Lung (tissue), 12 donors: ENCODE data around the gene LMF1. TPM values are rescaled to one million over a fixed set of nuclear protein-coding genes. Genes with fewer than 3 reads are reported as not detected.

Source experiments
- ATAC-seq: fragments of 200-7000 bp; cut with Tn5 transposase; one replicate; pipeline ENCODE4 v1.9.1; 2020; ENCODE audit warnings: moderate number of reproducible peaks; ENCODE audit not compliant: insufficient read depth, low FRiP score
- DNase-seq, 3 donors: peaks; one replicate each; pipeline ENCODE4 v3.0.0-alpha.2; 2013 to 2017
- H3K27ac ChIP-seq, 2 donors: one replicate each; pipeline ENCODE4 v1.5.1; 2013; ENCODE audit warnings: mild to moderate bottlenecking in 2 of 2, moderate library complexity in 2 of 2, control low read depth in 1 of 2, inconsistent platforms in 1 of 2, low read depth in 1 of 2, low read length in 1 of 2
- H3K27me3 ChIP-seq, 3 donors: one replicate each; pipeline ENCODE4 v1.5.1; 2013; ENCODE audit warnings: low read length in 2 of 3; ENCODE audit not compliant: control insufficient read depth in 3 of 3, insufficient read depth in 3 of 3
- H3K36me3 ChIP-seq, 4 donors: one replicate each; pipeline ENCODE4 v1.5.1; 2013; ENCODE audit warnings: low read length in 4 of 4, mild to moderate bottlenecking in 1 of 4, moderate library complexity in 1 of 4; ENCODE audit not compliant: control insufficient read depth in 4 of 4, insufficient read depth in 4 of 4
- H3K4me1 ChIP-seq, 5 donors: one replicate each; pipeline ENCODE4 v1.5.1; 2013; ENCODE audit warnings: low read length in 5 of 5, mild to moderate bottlenecking in 2 of 5, moderate library complexity in 1 of 5; ENCODE audit not compliant: control insufficient read depth in 5 of 5, insufficient read depth in 5 of 5
- H3K4me3 ChIP-seq: one replicate; pipeline ENCODE4 v1.5.1; 2013; ENCODE audit warnings: mild to moderate bottlenecking, control low read depth, moderate library complexity
- H3K9ac ChIP-seq, 2 donors: one replicate each; pipeline ENCODE4 v1.5.1; 2013; ENCODE audit warnings: low read length in 2 of 2, control low read depth in 1 of 2; ENCODE audit not compliant: insufficient read depth in 1 of 2
- H3K9me3 ChIP-seq, 4 donors: one replicate each; pipeline ENCODE4 v1.5.1; 2013; ENCODE audit warnings: low read length in 3 of 4, mild to moderate bottlenecking in 1 of 4, moderate library complexity in 1 of 4; ENCODE audit not compliant: control insufficient read depth in 4 of 4, insufficient read depth in 3 of 4
- WGBS, 2 donors: extraction: QIAGEN DNeasy Blood & Tissue Kit; methylation state at CpG; one replicate each; pipeline ENCODE4 v1.1.7; 2013; 5-methylcytosine and 5-hydroxymethylcytosine counted together
- polyA plus RNA-seq, 2 donors: library from polyadenylated mRNA; stranded (reverse); fragments of 200-250 nt; gene quantifications; one replicate each; pipeline ENCODE4 v1.2.1, GENCODE V29; 2013
- total RNA-seq, 2 donors: library from RNA; depleted of rRNA in 1 of 2; stranded (reverse); fragments of >200 nt in 1 of 2; gene quantifications; one replicate each; pipeline ENCODE4 v1.2.1, GENCODE V29; 2014 to 2021
- TF ChIP-seq, protein P1 (sequence below): IDR thresholded peaks from 2 replicates; pipeline ENCODE4 v1.5.1; 2012; ENCODE audit warnings: mild to moderate bottlenecking; ENCODE audit errors: control extremely low read depth, extremely low read depth
- donor health status: control.
- donor health status: control.
- donor health status: Bipolar disorder and iron deficiency.
- donor health status: healthy.
- donor health status: DM: yes; HTN: yes; CAD: no.

The LMF1 gene
- total and polyA plus RNA-seq, 4 donors: 9.1 to 23.7 (median 20.6) TPM

DNA sequence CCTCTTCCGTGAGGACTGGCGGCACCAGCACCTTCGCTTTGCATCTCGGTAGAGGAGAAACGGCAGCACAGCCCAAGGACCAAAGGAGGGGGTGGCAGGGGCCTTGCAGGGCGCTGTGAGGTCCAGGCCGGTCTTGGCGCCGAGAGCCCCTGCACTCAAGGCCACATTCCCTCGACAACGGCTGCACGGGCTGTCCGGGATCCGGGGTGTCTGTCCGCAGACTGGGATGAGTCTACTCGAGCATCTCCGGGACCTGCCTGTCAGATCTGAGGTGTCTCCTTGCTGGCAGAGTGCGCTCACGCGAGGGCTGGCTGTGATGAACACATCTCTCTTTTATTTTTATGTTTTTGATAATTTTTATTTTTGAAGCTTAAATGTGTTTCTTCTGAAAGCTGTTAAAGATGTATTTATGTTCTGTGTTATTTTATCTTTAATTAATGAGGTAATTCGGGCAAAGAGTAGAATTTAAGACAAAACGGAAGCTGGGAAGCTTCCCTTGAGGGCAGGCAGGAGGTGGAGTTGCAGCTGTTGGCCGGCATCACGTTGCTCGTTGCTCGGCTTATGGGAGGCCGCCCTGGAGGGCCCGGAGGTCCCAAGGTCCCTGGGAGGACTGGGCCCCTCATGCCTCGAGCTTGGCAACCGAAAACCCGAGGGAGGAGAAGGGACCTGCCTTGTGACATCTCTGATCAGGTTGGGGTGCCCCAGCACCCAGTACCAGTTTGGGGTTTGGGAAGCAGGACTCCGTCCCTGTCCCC, 15.0 kb upstream of the LMF1 start:
- no peak overlapping the region for H3K9ac ChIP-seq
- H3K9me3 ChIP-seq: no peaks in the 10 kb centered on the region
- no peak overlapping the region for H3K4me3 ChIP-seq
- 88 to 89% methylated on average over 32 of the region's 32 CpGs for WGBS, 2 donors
- DNase-seq (no peak), ATAC-seq (no peak)
- H3K27ac ChIP-seq: no peak overlapping the region
- TF ChIP-seq, protein P1, sequence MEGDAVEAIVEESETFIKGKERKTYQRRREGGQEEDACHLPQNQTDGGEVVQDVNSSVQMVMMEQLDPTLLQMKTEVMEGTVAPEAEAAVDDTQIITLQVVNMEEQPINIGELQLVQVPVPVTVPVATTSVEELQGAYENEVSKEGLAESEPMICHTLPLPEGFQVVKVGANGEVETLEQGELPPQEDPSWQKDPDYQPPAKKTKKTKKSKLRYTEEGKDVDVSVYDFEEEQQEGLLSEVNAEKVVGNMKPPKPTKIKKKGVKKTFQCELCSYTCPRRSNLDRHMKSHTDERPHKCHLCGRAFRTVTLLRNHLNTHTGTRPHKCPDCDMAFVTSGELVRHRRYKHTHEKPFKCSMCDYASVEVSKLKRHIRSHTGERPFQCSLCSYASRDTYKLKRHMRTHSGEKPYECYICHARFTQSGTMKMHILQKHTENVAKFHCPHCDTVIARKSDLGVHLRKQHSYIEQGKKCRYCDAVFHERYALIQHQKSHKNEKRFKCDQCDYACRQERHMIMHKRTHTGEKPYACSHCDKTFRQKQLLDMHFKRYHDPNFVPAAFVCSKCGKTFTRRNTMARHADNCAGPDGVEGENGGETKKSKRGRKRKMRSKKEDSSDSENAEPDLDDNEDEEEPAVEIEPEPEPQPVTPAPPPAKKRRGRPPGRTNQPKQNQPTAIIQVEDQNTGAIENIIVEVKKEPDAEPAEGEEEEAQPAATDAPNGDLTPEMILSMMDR: no peak
- H3K36me3 ChIP-seq: no peaks in the 10 kb centered on the region
- peaks cover 0 to 5% (median 5%) of the 10 kb centered on the region in 3 donors for H3K27me3 ChIP-seq
- peaks cover 0 to 17% (median 0%) of the 10 kb centered on the region in 5 donors for H3K4me1 ChIP-seq

DNA sequence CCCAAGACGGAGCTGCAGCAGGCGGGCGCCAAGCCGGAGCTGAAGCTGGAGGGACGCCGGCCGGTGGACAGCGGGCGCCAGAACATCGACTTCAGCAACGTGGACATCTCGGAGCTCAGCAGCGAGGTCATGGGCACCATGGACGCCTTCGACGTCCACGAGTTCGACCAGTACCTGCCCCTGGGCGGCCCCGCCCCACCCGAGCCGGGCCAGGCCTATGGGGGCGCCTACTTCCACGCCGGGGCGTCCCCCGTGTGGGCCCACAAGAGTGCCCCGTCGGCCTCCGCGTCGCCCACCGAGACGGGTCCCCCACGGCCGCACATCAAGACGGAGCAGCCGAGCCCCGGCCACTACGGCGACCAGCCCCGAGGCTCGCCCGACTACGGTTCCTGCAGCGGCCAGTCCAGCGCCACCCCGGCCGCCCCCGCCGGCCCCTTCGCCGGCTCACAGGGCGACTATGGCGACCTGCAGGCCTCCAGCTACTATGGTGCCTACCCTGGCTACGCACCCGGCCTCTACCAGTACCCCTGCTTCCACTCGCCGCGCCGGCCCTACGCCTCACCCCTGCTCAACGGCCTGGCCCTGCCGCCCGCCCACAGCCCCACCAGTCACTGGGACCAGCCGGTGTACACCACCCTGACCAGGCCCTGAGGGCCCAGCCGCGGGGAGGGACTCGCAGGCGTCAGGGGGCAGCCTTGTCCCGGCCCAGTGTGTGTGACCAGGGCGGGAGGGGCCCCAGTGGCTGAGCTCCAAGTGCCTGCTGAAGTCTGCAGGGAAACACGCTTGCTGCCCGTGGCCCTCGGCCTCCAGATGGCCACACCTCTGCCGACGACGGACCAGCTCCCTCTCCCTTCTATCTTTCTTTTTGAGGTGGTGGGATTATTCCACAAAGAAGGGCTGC, 14.2 kb upstream of the LMF1 start:
- no peak overlapping the region for H3K27ac ChIP-seq
- peaks cover 0 to 17% (median 3%) of the 10 kb centered on the region in 5 donors for H3K4me1 ChIP-seq
- H3K36me3 ChIP-seq: no peaks in the 10 kb centered on the region
- no peak for ATAC-seq
- H3K4me3 ChIP-seq: no peak overlapping the region
- TF ChIP-seq, protein P1: no peak
- no peak for DNase-seq
- 95 to 96% methylated on average over 78 of the region's 78 CpGs for WGBS, 2 donors
- no peaks in the 10 kb centered on the region for H3K9me3 ChIP-seq
- no peak overlapping the region for H3K9ac ChIP-seq
- peaks cover 0 to 5% (median 5%) of the 10 kb centered on the region in 3 donors for H3K27me3 ChIP-seq

DNA sequence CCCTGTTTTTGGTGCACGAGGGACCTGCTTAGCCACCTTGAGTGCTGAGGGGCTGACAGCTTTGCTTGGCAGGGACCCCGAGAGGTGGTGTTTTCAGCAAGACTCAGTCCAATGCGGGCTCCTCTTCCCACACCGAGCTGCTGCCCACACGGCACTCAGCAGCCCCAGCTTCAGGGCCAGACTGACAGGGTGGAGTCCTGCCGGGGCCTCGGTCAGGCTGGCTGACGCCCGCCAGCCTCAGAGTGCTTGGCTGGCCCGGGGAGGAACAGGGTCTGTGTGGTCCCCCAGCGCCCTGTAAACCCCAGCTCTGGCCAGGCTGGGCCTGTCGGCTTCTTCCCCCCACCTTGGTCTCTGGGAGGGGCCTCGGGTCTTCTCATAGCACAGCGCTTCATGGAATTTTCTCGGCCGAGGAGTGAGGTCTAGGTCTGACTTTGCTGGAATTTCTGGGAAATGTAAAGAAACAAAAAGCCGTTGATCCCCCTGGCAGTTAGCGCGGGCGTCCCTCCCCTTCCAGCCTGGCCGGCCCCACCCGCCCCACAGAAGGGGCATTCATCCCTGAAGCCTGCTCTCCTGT, 13.4 kb upstream of the LMF1 start:
- H3K4me1 ChIP-seq: peaks cover 0 to 21% (median 3%) of the 10 kb centered on the region in 5 donors
- no peak for ATAC-seq
- H3K9ac ChIP-seq: no peak overlapping the region
- TF ChIP-seq, protein P1: no peak
- H3K27ac ChIP-seq: no peak overlapping the region
- peaks cover 0 to 8% (median 5%) of the 10 kb centered on the region in 3 donors for H3K27me3 ChIP-seq
- DNase-seq: no peak
- WGBS, 2 donors: 81 to 89% methylated on average over 22 of the region's 22 CpGs
- H3K9me3 ChIP-seq: no peaks in the 10 kb centered on the region
- no peak overlapping the region for H3K4me3 ChIP-seq
- H3K36me3 ChIP-seq: no peaks in the 10 kb centered on the region
